Uterus (tissue), 2 donors: Measurements from ENCODE around the gene IDH3B.

ENCODE experiments used
- CTCF ChIP-seq, 4 experiments: fragments of 200-600 bp in 2 of 4; fragments of 450-650 bp in 2 of 4; sonication (generic) in 2 of 4; IDR thresholded peaks; one replicate each; pipeline ENCODE4 v1.5.1; 2016 to 2019; ENCODE audit warnings: antibody characterized with exemption in 4 of 4, mild to moderate bottlenecking in 2 of 4, moderate library complexity in 1 of 4
- POLR2A ChIP-seq, 2 donors: fragments of 450-650 bp; IDR thresholded peaks; one replicate each; pipeline ENCODE4 v1.6.1; 2016; ENCODE audit warnings: antibody characterized with exemption in 2 of 2, mild to moderate bottlenecking in 1 of 2, moderate library complexity in 1 of 2

- TF ChIP-seq CTCF (IDR thresholded peaks at IDR 0.05) (no peak), POLR2A (IDR thresholded peaks at IDR 0.05) (no peak)
These were observed 30.6 kb downstream of the IDH3B start for GRCh38 chr20:2633381-2633780.
